Measurements from ENCODE around the gene ADAMTSL1. TPM values are rescaled to one million over a fixed set of nuclear protein-coding genes. Genes with fewer than 3 reads are reported as not detected.

Gene ADAMTSL1
- total RNA-seq, 6 experiments from 2014 or later = 0.73 to 2.1 (median 0.89) TPM

GRCh38 chr9:18608371-18608770 is 134.4 kb downstream of the ADAMTSL1 start:
- H3K4me3 ChIP-seq = no peak overlapping the region
- no peak for ATAC-seq
- H3K4me1 ChIP-seq = peaks cover 0 to 25% (median 8%) of the 10 kb centered on the region in 4 donors
- TF ChIP-seq CTCF (IDR thresholded peaks at IDR 0.05) = no peak
- no peak for TF ChIP-seq POLR2A (IDR thresholded peaks at IDR 0.05)
- H3K27me3 ChIP-seq = no peaks in the 10 kb centered on the region
- DNase-seq = no peak
- no peak overlapping the region for H3K27ac ChIP-seq
- no peaks in the 10 kb centered on the region for H3K36me3 ChIP-seq
- no peaks in the 10 kb centered on the region for H3K9me3 ChIP-seq
- intact Hi-C loops (cut with DNase I) = no loop called here
- 69% methylated on average over 1 of the region's 1 CpG for WGBS (ENCODE audit: insufficient coverage, low coverage, low lambda C conversion rate, missing lambda C conversion rate)

DNA sequence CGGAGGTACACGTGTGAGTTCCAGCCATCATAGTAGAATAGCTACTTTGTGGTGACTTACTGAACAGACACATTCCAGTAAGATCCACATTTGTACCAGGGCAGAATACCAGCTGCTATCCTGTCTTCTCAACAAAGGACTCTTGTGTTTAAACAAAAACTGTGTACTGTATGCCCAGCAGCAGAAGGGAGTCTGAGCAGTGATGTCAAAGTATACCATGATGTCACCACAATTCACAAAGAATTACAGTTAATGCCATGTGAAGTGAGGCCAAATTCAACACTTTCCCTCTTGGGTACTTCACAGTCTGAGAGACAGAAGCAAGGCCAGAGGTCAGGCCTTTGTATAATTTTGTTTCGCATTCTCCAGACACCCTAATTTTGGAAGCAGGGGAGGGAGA is 137.0 kb downstream of the ADAMTSL1 start:
- TF ChIP-seq POLR2A (IDR thresholded peaks at IDR 0.05) = no peak
- no peak for TF ChIP-seq CTCF (IDR thresholded peaks at IDR 0.05)
- Histone ChIP-seq H3K27ac (no peak overlapping the region), H3K9me3 (no peaks in the 10 kb centered on the region), H3K4me3 (no peak overlapping the region), H3K27me3 (no peaks in the 10 kb centered on the region), H3K36me3 (no peaks in the 10 kb centered on the region), H3K4me1 (peaks cover 0 to 10% (median 3%) of the 10 kb centered on the region in 4 donors)
- DNase-seq (no peak), ATAC-seq (no peak)
- intact Hi-C loops (cut with DNase I) = no loop called here
- WGBS (ENCODE audit: insufficient coverage, low coverage, low lambda C conversion rate, missing lambda C conversion rate) = 96% methylated on average over 3 of the region's 3 CpGs

- Histone ChIP-seq H3K27me3 (no peaks in the 10 kb centered on the region), H3K36me3 (no peaks in the 10 kb centered on the region), H3K9me3 (no peaks in the 10 kb centered on the region), H3K27ac (no peak overlapping the region), H3K4me1 (no peaks in the 10 kb centered on the region), H3K4me3 (no peak overlapping the region)
- ATAC-seq (no peak), DNase-seq (no peak)
- TF ChIP-seq CTCF (IDR thresholded peaks at IDR 0.05) (no peak), POLR2A (IDR thresholded peaks at IDR 0.05) (no peak)
- intact Hi-C loops (cut with DNase I) = no loop called here
Measured at GRCh38 chr9:18611971-18612370, 138.0 kb downstream of the ADAMTSL1 start.

- no peak for TF ChIP-seq POLR2A (IDR thresholded peaks at IDR 0.05)
- TF ChIP-seq CTCF (IDR thresholded peaks at IDR 0.05) = no peak
- ATAC-seq (no peak), DNase-seq (no peak)
- 76% methylated on average over 5 of the region's 6 CpGs for WGBS (ENCODE audit: insufficient coverage, low coverage, low lambda C conversion rate, missing lambda C conversion rate)
- H3K4me3 ChIP-seq = no peak overlapping the region
- no peaks in the 10 kb centered on the region for H3K4me1 ChIP-seq
- no peak overlapping the region for H3K27ac ChIP-seq
- H3K36me3 ChIP-seq = no peaks in the 10 kb centered on the region
- H3K27me3 ChIP-seq = no peaks in the 10 kb centered on the region
- H3K9me3 ChIP-seq = no peaks in the 10 kb centered on the region
- intact Hi-C loops (cut with DNase I) = no loop called here
Measured at GRCh38 chr9:18614116-18614515, 140.2 kb downstream of the ADAMTSL1 start.

DNA sequence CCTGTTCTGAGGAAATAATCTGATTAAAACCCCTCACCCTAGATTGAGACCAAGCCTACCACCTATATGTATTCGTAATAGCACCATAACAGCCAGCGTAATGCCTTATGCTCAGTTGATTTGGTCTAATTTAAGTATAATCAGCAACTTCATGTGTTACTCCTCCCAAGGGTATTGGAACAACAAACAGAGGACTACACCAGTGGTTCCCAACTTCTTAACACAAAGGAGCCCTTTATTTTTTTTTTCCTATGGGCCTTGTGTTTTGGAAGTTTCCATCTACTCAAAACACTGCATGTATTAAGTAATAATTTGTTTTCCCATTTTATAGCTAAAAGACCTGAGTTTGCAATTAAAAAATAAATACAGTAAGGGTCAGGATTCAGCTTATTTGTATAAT is 140.7 kb downstream of the ADAMTSL1 start:
- Histone ChIP-seq H3K9me3 (no peaks in the 10 kb centered on the region), H3K27ac (no peak overlapping the region), H3K27me3 (no peaks in the 10 kb centered on the region), H3K4me1 (no peaks in the 10 kb centered on the region), H3K4me3 (no peak overlapping the region), H3K36me3 (no peaks in the 10 kb centered on the region)
- TF ChIP-seq CTCF (IDR thresholded peaks at IDR 0.05) = no peak
- no peak for TF ChIP-seq POLR2A (IDR thresholded peaks at IDR 0.05)
- ATAC-seq (no peak), DNase-seq (no peak)
- intact Hi-C loops (cut with DNase I) = no loop called here
- 88% methylated on average over 2 of the region's 2 CpGs for WGBS (ENCODE audit: insufficient coverage, low coverage, low lambda C conversion rate, missing lambda C conversion rate)

Data from right lobe of liver (tissue), 6 donors.